Caco-2 (cell line): ENCODE results near the gene EXT2. TPM values are rescaled to one million over a fixed set of nuclear protein-coding genes. Genes with fewer than 3 reads are reported as not detected.

ENCODE experiments used
- BruUV-seq: library from RNA; stranded (reverse); fragments of 400-500 nt; replicated peaks from 2 replicates; lab custom pipeline; 2021; lab: Mats Ljungman, UMichigan
- CTCF ChIA-PET: fragments of 300-600 bp; sonication (Branson Sonifier 250); formaldehyde crosslinking; loops from one replicate; lab custom pipeline; 2022; ENCODE audit warnings: antibody characterized with exemption; lab: Charles Lee
- POLR2A ChIA-PET: fragments of 300-600 bp; sonication (Branson Sonifier 250); formaldehyde crosslinking; loops from one replicate; lab custom pipeline; 2022; ENCODE audit warnings: antibody characterized with exemption; lab: Charles Lee
- DNase-seq, 2 experiments: peaks; one replicate each; pipeline versions ENCODE4 v3.0.0 to v3.0.0-alpha.2; 2020 to 2022
- H3K27me3 ChIP-seq: replicated peaks from 2 replicates; pipeline ENCODE4 v1.6.0; 2011; ENCODE audit warnings: low read length; ENCODE audit not compliant: control insufficient read depth, insufficient read depth
- H3K36me3 ChIP-seq: 2 replicates; pipeline ENCODE4 v1.5.1; 2011; ENCODE audit warnings: low read length; ENCODE audit not compliant: control insufficient read depth, insufficient read depth
- H3K4me1 ChIP-seq: fragments of 250-450 bp; sonication (Bioruptor Pico); 2 replicates; pipeline ENCODE4 v1.5.1; 2020; ENCODE audit warnings: mild to moderate bottlenecking
- H3K4me3 ChIP-seq: 2 replicates; pipeline ENCODE4 v1.5.1; 2011; ENCODE audit warnings: low read depth, mild to moderate bottlenecking, control low read depth, low read length
- H3K9me3 ChIP-seq: fragments of 250-450 bp; sonication (Bioruptor Pico); 2 replicates; pipeline ENCODE4 v1.5.1; 2020; ENCODE audit warnings: mild to moderate bottlenecking, moderate library complexity
- H3K27ac Mint-ChIP-seq: one replicate; pipeline ENCODE4 v1.8.0; 2022; ENCODE audit warnings: mixed read lengths; ENCODE audit not compliant: unreplicated experiment
- H3K27me3 Mint-ChIP-seq: one replicate; pipeline ENCODE4 v1.8.0; 2022; ENCODE audit warnings: mixed read lengths; ENCODE audit not compliant: insufficient read depth, unreplicated experiment
- H3K36me3 Mint-ChIP-seq: one replicate; pipeline ENCODE4 v1.8.0; 2022; ENCODE audit warnings: mild to moderate bottlenecking, mixed read lengths; ENCODE audit not compliant: insufficient read depth, unreplicated experiment
- H3K4me1 Mint-ChIP-seq: one replicate; pipeline ENCODE4 v1.8.0; 2022; ENCODE audit warnings: low read depth, mixed read lengths; ENCODE audit not compliant: unreplicated experiment
- H3K4me3 Mint-ChIP-seq: one replicate; pipeline ENCODE4 v1.8.0; 2022; ENCODE audit warnings: mild to moderate bottlenecking, moderate library complexity, mixed read lengths; ENCODE audit not compliant: unreplicated experiment
- H3K9me3 Mint-ChIP-seq: one replicate; pipeline ENCODE4 v1.8.0; 2022; ENCODE audit warnings: mixed read lengths; ENCODE audit not compliant: unreplicated experiment
- CTCF ChIP-seq, 2 experiments: fragments of 200-600 bp in 1 of 2; IDR thresholded peaks; 1 replicate in 1 of 2; 2 replicates in 1 of 2; pipeline versions ENCODE4 v1.5.1 to v1.8.0; 2011 to 2022; ENCODE audit warnings: antibody characterized with exemption in 1 of 2, control low read depth in 1 of 2, inconsistent platforms in 1 of 2, low read depth in 1 of 2, low read length in 1 of 2, mild to moderate bottlenecking in 1 of 2, moderate library complexity in 1 of 2; ENCODE audit not compliant: insufficient read depth in 1 of 2, severe bottlenecking in 1 of 2, unreplicated experiment in 1 of 2
- intact Hi-C: fragments of 100-400 bp; cut with micrococcal nuclease; formaldehyde crosslinking; loops from one replicate; pipeline ENCODE4 v1.10.0; 2022; ENCODE audit not compliant: unreplicated experiment
- total RNA-seq: library from RNA; stranded (reverse); gene quantifications from 2 replicates; pipeline ENCODE4 v1.2.3, GENCODE V29; 2022

EXT2 gene
- total RNA-seq, 1 experiment from 2014 or later = 83.3 TPM

GRCh38 chr11:44065841-44066731, 29.4 kb upstream of the EXT2 start, which contains the start of gene ACCS:
TSS of gene ACCS (plus strand) at chr11:44066270. CDS start at chr11:44067628, 1,358 bp downstream.
- Histone ChIP-seq H3K27me3 (no peaks in the 10 kb centered on the region), H3K9me3 (no peaks in the 10 kb centered on the region), H3K4me3 (peak within 1 kb of the TSS; percentile 45), H3K4me1 (peaks cover 4% of the 10 kb centered on the region), H3K36me3 (no peaks in the 10 kb centered on the region; the same call in 1 of the 2 replicates)
- Mint-ChIP-seq H3K27me3 (peaks cover 14% of the 10 kb centered on the region), H3K9me3 (no peaks in the 10 kb centered on the region), H3K36me3 (peaks cover 14% of the 10 kb centered on the region), H3K27ac (peak within 1 kb of the TSS; percentile 90), H3K4me1 (no peaks in the 10 kb centered on the region), H3K4me3 (peak within 1 kb of the TSS; percentile 81)
- CTCF ChIA-PET = interaction anchor here (0.8 kb wide), 1 partner anchor 163 kb away, joined by 3 read pairs; no protein-coding TSS in a partner anchor
- TF ChIP-seq CTCF (IDR thresholded peaks at IDR 0.05; ENCODE audit: insufficient read depth in 1 of 2, low read depth in 1 of 2, low read length in 1 of 2, severe bottlenecking in 1 of 2, unreplicated experiment in 1 of 2) = peak; percentile 91 to 92
- intact Hi-C loops = loop anchor here (2.0 kb wide), 1 partner anchor 29 kb away; the partner anchor contains the start of gene EXT2
- POLR2A ChIA-PET = interaction anchor here (0.7 to 1.0 kb wide), 2 partner anchors 28 to 137 kb away, joined by 3 to 4 read pairs; no protein-coding TSS in a partner anchor
- no TSS peak for BruUV-seq
- peak; percentile 92 to 95 for DNase-seq

- no peak for DNase-seq
- BruUV-seq = TSS peak; percentile 68
- H3K36me3 ChIP-seq = no peaks in the 10 kb centered on the region; the same call in 1 of the 2 replicates
- peak overlapping the region; percentile 81 for H3K4me3 Mint-ChIP-seq
- ChIA-PET POLR2A (interaction anchor here (0.7 to 1.0 kb wide), 2 partner anchors 28 to 138 kb away, joined by 3 to 4 read pairs; no protein-coding TSS in a partner anchor), CTCF (interaction anchor here (0.8 kb wide), 1 partner anchor 162 kb away, joined by 3 read pairs; no protein-coding TSS in a partner anchor)
- no peak for TF ChIP-seq CTCF (IDR thresholded peaks at IDR 0.05; ENCODE audit: insufficient read depth in 1 of 2, low read depth in 1 of 2, low read length in 1 of 2, severe bottlenecking in 1 of 2, unreplicated experiment in 1 of 2)
- no peaks in the 10 kb centered on the region for H3K4me1 Mint-ChIP-seq
- intact Hi-C loops = loop anchor here (2.0 kb wide), 1 partner anchor 28 kb away; the partner anchor contains the start of gene EXT2
- no peaks in the 10 kb centered on the region for H3K9me3 Mint-ChIP-seq
- peak overlapping the region; percentile 90 for H3K27ac Mint-ChIP-seq
- no peaks in the 10 kb centered on the region for H3K27me3 ChIP-seq
- H3K9me3 ChIP-seq = no peaks in the 10 kb centered on the region
- peaks cover 9% of the 10 kb centered on the region for H3K27me3 Mint-ChIP-seq
- peaks cover 4% of the 10 kb centered on the region for H3K4me1 ChIP-seq
- H3K4me3 ChIP-seq = peak overlapping the region; percentile 45
- H3K36me3 Mint-ChIP-seq = peaks cover 14% of the 10 kb centered on the region
Observed at GRCh38 chr11:44066732-44067141, 28.7 kb upstream of the EXT2 start.

- Histone ChIP-seq H3K4me3 (no peak overlapping the region; the same call in 1 of the 2 replicates), H3K27me3 (no peaks in the 10 kb centered on the region), H3K9me3 (no peaks in the 10 kb centered on the region), H3K4me1 (peaks cover 4% of the 10 kb centered on the region), H3K36me3 (no peaks in the 10 kb centered on the region; the same call in 1 of the 2 replicates)
- intact Hi-C loops = loop anchor here (2.0 kb wide), 1 partner anchor 28 kb away; the partner anchor contains the start of gene EXT2
- H3K27ac Mint-ChIP-seq = no peak overlapping the region
- CTCF ChIA-PET = no interaction called here
- peak overlapping the region; percentile 81 for H3K4me3 Mint-ChIP-seq
- peaks cover 14% of the 10 kb centered on the region for H3K36me3 Mint-ChIP-seq
- no peak for TF ChIP-seq CTCF (IDR thresholded peaks at IDR 0.05; ENCODE audit: insufficient read depth in 1 of 2, low read depth in 1 of 2, low read length in 1 of 2, severe bottlenecking in 1 of 2, unreplicated experiment in 1 of 2)
- no peaks in the 10 kb centered on the region for H3K9me3 Mint-ChIP-seq
- no peak for DNase-seq
- H3K27me3 Mint-ChIP-seq = peaks cover 9% of the 10 kb centered on the region
- POLR2A ChIA-PET = no interaction called here
- no peaks in the 10 kb centered on the region for H3K4me1 Mint-ChIP-seq
- no TSS peak for BruUV-seq
Observed at GRCh38 chr11:44067266-44067665, 28.2 kb upstream of the EXT2 start.
